Neural progenitor cell (in vitro differentiated cells): ENCODE data around the gene RERE. TPM values are rescaled to one million over a fixed set of nuclear protein-coding genes. Genes with fewer than 3 reads are reported as not detected.

Source experiments
- DNase-seq: peaks from one replicate; pipeline ENCODE4 v3.0.0-alpha.2; 2016; ENCODE audit warnings: low spot score
- H2AFZ ChIP-seq: fragments of 200-600 bp; sonication (generic); replicated peaks from 2 replicates; pipeline ENCODE4 v1.6.1; 2016; ENCODE audit warnings: antibody characterized with exemption
- H3F3A ChIP-seq: fragments of 200-600 bp; sonication (generic); 2 replicates; pipeline ENCODE4 v1.6.1; 2016; ENCODE audit warnings: antibody characterized with exemption, low read depth
- H3K27ac ChIP-seq: fragments of 200-600 bp; sonication (generic); 2 replicates; pipeline ENCODE4 v1.5.1; 2016; ENCODE audit warnings: mild to moderate bottlenecking
- H3K27me3 ChIP-seq: fragments of 200-600 bp; sonication (generic); 2 replicates; pipeline ENCODE4 v1.6.1; 2016; ENCODE audit warnings: mild to moderate bottlenecking, moderate library complexity
- H3K36me3 ChIP-seq: fragments of 200-600 bp; sonication (generic); 2 replicates; pipeline ENCODE4 v1.5.1; 2016
- H3K4me1 ChIP-seq: fragments of 200-600 bp; sonication (generic); 2 replicates; pipeline ENCODE4 v1.6.1; 2016; ENCODE audit warnings: mixed run types
- H3K4me2 ChIP-seq: fragments of 200-600 bp; sonication (generic); 2 replicates; pipeline ENCODE4 v1.6.1; 2016
- H3K4me3 ChIP-seq: fragments of 200-600 bp; sonication (generic); 2 replicates; pipeline ENCODE4 v1.5.1; 2016
- H3K79me2 ChIP-seq: fragments of 200-600 bp; sonication (generic); 2 replicates; pipeline ENCODE4 v1.6.1; 2016; ENCODE audit warnings: low read depth
- H3K9ac ChIP-seq: fragments of 200-600 bp; sonication (generic); 2 replicates; pipeline ENCODE4 v1.6.1; 2016
- H3K9me3 ChIP-seq: fragments of 200-600 bp; sonication (generic); 2 replicates; pipeline ENCODE4 v1.5.1; 2016; ENCODE audit warnings: low read depth
- H4K20me1 ChIP-seq: fragments of 200-600 bp; sonication (generic); 2 replicates; pipeline ENCODE4 v1.6.1; 2016; ENCODE audit warnings: low read depth
- H3K27ac Mint-ChIP-seq: 3 replicates; pipeline ENCODE4 v1.8.0; 2021; ENCODE audit warnings: mixed read lengths
- H3K27me3 Mint-ChIP-seq: 2 replicates; pipeline ENCODE4 v1.8.0; 2022; ENCODE audit warnings: low read depth, mild to moderate bottlenecking, inconsistent platforms, moderate library complexity, mixed read lengths; ENCODE audit not compliant: insufficient read depth
- H3K36me3 Mint-ChIP-seq: 3 replicates; pipeline ENCODE4 v1.8.0; 2021; ENCODE audit warnings: mixed read lengths
- H3K4me1 Mint-ChIP-seq: 3 replicates; pipeline ENCODE4 v1.8.0; 2021; ENCODE audit warnings: mixed read lengths
- H3K4me3 Mint-ChIP-seq: 3 replicates; pipeline ENCODE4 v1.8.0; 2021; ENCODE audit warnings: mild to moderate bottlenecking, moderate library complexity, mixed read lengths
- H3K9me3 Mint-ChIP-seq: 3 replicates; pipeline ENCODE4 v1.8.0; 2020; ENCODE audit warnings: mixed read lengths
- EZH2 ChIP-seq: fragments of 200-600 bp; sonication (generic); IDR thresholded peaks from 2 replicates; pipeline ENCODE4 v1.6.1; 2017; ENCODE audit warnings: antibody characterized with exemption, mild to moderate bottlenecking, moderate library complexity
- EZH2phosphoT487 ChIP-seq: fragments of 200-600 bp; sonication (generic); IDR thresholded peaks from 2 replicates; pipeline ENCODE4 v1.6.1; 2017; ENCODE audit warnings: antibody characterized with exemption
- total RNA-seq: library from RNA; depleted of rRNA; stranded (reverse); fragments of >200 nt; gene quantifications from 2 replicates; pipeline ENCODE4 v1.2.3, GENCODE V29; 2015; ENCODE audit warnings: low replicate concordance
- TF ChIP-seq, protein P1 (sequence below): fragments of 200-600 bp; sonication (generic); IDR thresholded peaks from 2 replicates; pipeline ENCODE4 v1.5.1; 2017; ENCODE audit warnings: antibody characterized with exemption, mild to moderate bottlenecking

Gene RERE
- total RNA-seq, 1 donor from 2014 or later = 29.8 TPM

- H3K27ac Mint-ChIP-seq = no peak overlapping the region
- Histone ChIP-seq H3K9ac (no peak overlapping the region), H3K4me2 (no peak overlapping the region), H3F3A (peaks cover 35% of the 10 kb centered on the region), H3K4me1 (peaks cover 27% of the 10 kb centered on the region), H3K4me3 (no peak overlapping the region), H3K9me3 (no peaks in the 10 kb centered on the region), H3K27me3 (no peaks in the 10 kb centered on the region), H3K27ac (no peak overlapping the region), H4K20me1 (peaks cover 73% of the 10 kb centered on the region), H3K79me2 (peaks cover 90% of the 10 kb centered on the region), H2AFZ (no peak overlapping the region), H3K36me3 (peaks cover 5% of the 10 kb centered on the region)
- H3K9me3 Mint-ChIP-seq = no peaks in the 10 kb centered on the region
- peaks cover 65% of the 10 kb centered on the region for H3K4me1 Mint-ChIP-seq
- no peak overlapping the region for H3K4me3 Mint-ChIP-seq
- TF ChIP-seq EZH2 (no peak), EZH2phosphoT487 (no peak)
- TF ChIP-seq, protein P1, sequence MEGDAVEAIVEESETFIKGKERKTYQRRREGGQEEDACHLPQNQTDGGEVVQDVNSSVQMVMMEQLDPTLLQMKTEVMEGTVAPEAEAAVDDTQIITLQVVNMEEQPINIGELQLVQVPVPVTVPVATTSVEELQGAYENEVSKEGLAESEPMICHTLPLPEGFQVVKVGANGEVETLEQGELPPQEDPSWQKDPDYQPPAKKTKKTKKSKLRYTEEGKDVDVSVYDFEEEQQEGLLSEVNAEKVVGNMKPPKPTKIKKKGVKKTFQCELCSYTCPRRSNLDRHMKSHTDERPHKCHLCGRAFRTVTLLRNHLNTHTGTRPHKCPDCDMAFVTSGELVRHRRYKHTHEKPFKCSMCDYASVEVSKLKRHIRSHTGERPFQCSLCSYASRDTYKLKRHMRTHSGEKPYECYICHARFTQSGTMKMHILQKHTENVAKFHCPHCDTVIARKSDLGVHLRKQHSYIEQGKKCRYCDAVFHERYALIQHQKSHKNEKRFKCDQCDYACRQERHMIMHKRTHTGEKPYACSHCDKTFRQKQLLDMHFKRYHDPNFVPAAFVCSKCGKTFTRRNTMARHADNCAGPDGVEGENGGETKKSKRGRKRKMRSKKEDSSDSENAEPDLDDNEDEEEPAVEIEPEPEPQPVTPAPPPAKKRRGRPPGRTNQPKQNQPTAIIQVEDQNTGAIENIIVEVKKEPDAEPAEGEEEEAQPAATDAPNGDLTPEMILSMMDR = no peak
- peaks cover 34% of the 10 kb centered on the region for H3K36me3 Mint-ChIP-seq
- no peak for DNase-seq
- H3K27me3 Mint-ChIP-seq = peaks cover 4% of the 10 kb centered on the region
Observed at GRCh38 chr1:8554956-8555534, 262.4 kb downstream of the RERE start.

DNA sequence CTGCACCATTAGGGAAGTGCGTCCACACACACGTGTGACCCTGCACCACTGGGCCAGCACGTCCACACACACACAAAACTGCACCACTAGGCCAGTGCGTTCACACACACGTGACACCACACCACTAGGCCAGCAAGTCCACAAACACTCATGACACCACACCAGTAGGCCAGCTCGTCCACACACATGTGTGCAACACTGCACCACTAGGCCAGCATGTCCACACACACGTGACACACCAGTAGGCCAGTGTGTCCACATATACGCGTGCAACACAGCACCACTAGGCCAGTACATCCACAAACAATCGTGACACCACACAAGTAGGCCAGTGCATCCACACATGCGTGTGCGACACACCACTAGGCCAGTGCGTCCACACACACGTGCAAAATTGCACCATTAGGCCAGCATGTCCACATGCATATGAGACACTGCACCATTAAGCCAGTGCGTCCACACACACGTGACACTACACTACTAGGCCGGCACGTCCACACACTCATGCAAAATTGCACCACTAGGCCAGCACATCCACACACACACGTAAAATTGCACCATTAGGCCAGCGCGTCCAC lies 264.5 kb downstream of the RERE start:
- peaks cover 65% of the 10 kb centered on the region for H3K4me1 Mint-ChIP-seq
- peak overlapping the region; percentile 67 for H3K4me3 Mint-ChIP-seq
- peaks cover 44% of the 10 kb centered on the region for H3K36me3 Mint-ChIP-seq
- TF ChIP-seq, protein P1 = no peak
- no peak for TF ChIP-seq EZH2phosphoT487
- TF ChIP-seq EZH2 = no peak
- peaks cover 5% of the 10 kb centered on the region for H3K36me3 ChIP-seq
- H2AFZ ChIP-seq = no peak overlapping the region
- peak overlapping the region; percentile 72 for H3K4me2 ChIP-seq
- peaks cover 27% of the 10 kb centered on the region for H3K4me1 ChIP-seq
- no peak overlapping the region for H3K9ac ChIP-seq
- peak overlapping the region; percentile 98 for H3K27ac Mint-ChIP-seq
- no peak for DNase-seq
- peaks cover 4% of the 10 kb centered on the region for H3K27me3 Mint-ChIP-seq
- H3F3A ChIP-seq = peaks cover 35% of the 10 kb centered on the region
- H3K9me3 ChIP-seq = no peaks in the 10 kb centered on the region
- peak overlapping the region; percentile 79 for H3K27ac ChIP-seq
- H3K9me3 Mint-ChIP-seq = no peaks in the 10 kb centered on the region
- peaks cover 62% of the 10 kb centered on the region for H4K20me1 ChIP-seq
- H3K79me2 ChIP-seq = peaks cover 90% of the 10 kb centered on the region
- no peaks in the 10 kb centered on the region for H3K27me3 ChIP-seq
- no peak overlapping the region for H3K4me3 ChIP-seq

- Histone ChIP-seq H3K27ac (peak overlapping the region; percentile 79), H3K27me3 (no peaks in the 10 kb centered on the region), H4K20me1 (peaks cover 60% of the 10 kb centered on the region), H3K4me1 (peaks cover 27% of the 10 kb centered on the region), H3F3A (peaks cover 35% of the 10 kb centered on the region), H3K79me2 (peaks cover 90% of the 10 kb centered on the region), H3K9ac (no peak overlapping the region), H3K36me3 (peaks cover 5% of the 10 kb centered on the region), H3K9me3 (no peaks in the 10 kb centered on the region), H3K4me3 (peak overlapping the region; percentile 30), H2AFZ (no peak overlapping the region), H3K4me2 (peak overlapping the region; percentile 72)
- Mint-ChIP-seq H3K27me3 (peaks cover 4% of the 10 kb centered on the region), H3K27ac (peak overlapping the region; percentile 98), H3K36me3 (peaks cover 44% of the 10 kb centered on the region), H3K4me1 (peaks cover 64% of the 10 kb centered on the region), H3K4me3 (peak overlapping the region; percentile 67), H3K9me3 (no peaks in the 10 kb centered on the region)
- no peak for TF ChIP-seq EZH2
- TF ChIP-seq EZH2phosphoT487 = no peak
- TF ChIP-seq, protein P1 = no peak
- peak; percentile 81 for DNase-seq
Observed at GRCh38 chr1:8551613-8552489, 265.6 kb downstream of the RERE start.
